ENCODE data around the gene TNS1. TPM values are rescaled to one million over a fixed set of nuclear protein-coding genes. Genes with fewer than 3 reads are reported as not detected.
"Not testable (repeated sequence)": the region's sequence is repeated elsewhere in the genome, so short reads cannot be mapped to it uniquely, and the experiment has no call there.

TNS1 gene
- 828 TPM for total RNA-seq
- long read RNA-seq, transcript TNS1-217 (8 exons, 1,652 nt), result major isoform, 44 of 2,167 reads
- long read RNA-seq, partial matches to known transcripts, result 1,600 of 2,167 reads
- long read RNA-seq, other reads (novel, unspliced or antisense), result 523 of 2,167 reads

GRCh38 chr2:218002845-218003180 is at the start of gene TNS1:
Gene TNS1, minus strand, starts transcription at chr2:218002995. Its CDS starts 123 bp downstream, at chr2:218002872.
- H3K9me3 ChIP-seq (replicated peaks), result no peaks in the 10 kb centered on the region
- H3K27me3 ChIP-seq (ENCODE audit: low read depth), result no peaks in the 10 kb centered on the region
- TF ChIP-seq CTCF (IDR thresholded peaks at IDR 0.05; ENCODE audit: borderline replicate concordance), result no peak
- H3K27ac ChIP-seq (replicated peaks), result peak within 1 kb of the TSS; percentile 85
- no peaks in the 10 kb centered on the region for H3K36me3 ChIP-seq
- intact Hi-C loops (cut with micrococcal nuclease), result no loop called here
- peaks cover 43% of the 10 kb centered on the region for H3K4me1 ChIP-seq
- peak within 1 kb of the TSS; percentile 58 for H3K4me3 ChIP-seq
- peak; percentile 69 for DNase-seq

- no peaks in the 10 kb centered on the region for H3K4me1 ChIP-seq
- peaks cover 13% of the 10 kb centered on the region for H3K9me3 ChIP-seq (replicated peaks)
- no peak for DNase-seq
- intact Hi-C loops (cut with micrococcal nuclease), result no loop called here
- H3K36me3 ChIP-seq, result no peaks in the 10 kb centered on the region
- no peak overlapping the region for H3K4me3 ChIP-seq
- no peak overlapping the region for H3K27ac ChIP-seq (replicated peaks)
- peaks cover 4% of the 10 kb centered on the region for H3K27me3 ChIP-seq (ENCODE audit: low read depth)
- TF ChIP-seq CTCF (IDR thresholded peaks at IDR 0.05; ENCODE audit: borderline replicate concordance), result no peak
Observed at GRCh38 chr2:218051903-218052302, 49.1 kb upstream of the TNS1 start.

- H3K36me3 ChIP-seq, result no peaks in the 10 kb centered on the region
- no peak for DNase-seq
- H3K27ac ChIP-seq (replicated peaks), result no peak overlapping the region
- H3K4me1 ChIP-seq, result no peaks in the 10 kb centered on the region
- H3K9me3 ChIP-seq (replicated peaks), result peaks cover 16% of the 10 kb centered on the region
- no peak overlapping the region for H3K4me3 ChIP-seq
- H3K27me3 ChIP-seq (ENCODE audit: low read depth), result no peaks in the 10 kb centered on the region
- intact Hi-C loops (cut with micrococcal nuclease), result no loop called here
- no peak for TF ChIP-seq CTCF (IDR thresholded peaks at IDR 0.05; ENCODE audit: borderline replicate concordance)
Observed at GRCh38 chr2:218047536-218048225, 44.9 kb upstream of the TNS1 start.

- TF ChIP-seq CTCF (IDR thresholded peaks at IDR 0.05; ENCODE audit: borderline replicate concordance), result no peak
- Histone ChIP-seq H3K4me3 (no peak overlapping the region), H3K27ac (replicated peaks) (no peak overlapping the region), H3K9me3 (replicated peaks) (peaks cover 16% of the 10 kb centered on the region), H3K27me3 (ENCODE audit: low read depth) (no peaks in the 10 kb centered on the region), H3K36me3 (no peaks in the 10 kb centered on the region), H3K4me1 (no peaks in the 10 kb centered on the region)
- no peak for DNase-seq
- intact Hi-C loops (cut with micrococcal nuclease), result no loop called here
Observed at GRCh38 chr2:218046238-218046637, 43.4 kb upstream of the TNS1 start.

GRCh38 chr2:218044599-218044998 is 41.8 kb upstream of the TNS1 start:
- intact Hi-C loops (cut with micrococcal nuclease); DNase-seq; H3K4me3 ChIP-seq; H3K36me3 ChIP-seq; H3K4me1 ChIP-seq; H3K27me3 ChIP-seq (ENCODE audit: low read depth); H3K27ac ChIP-seq (replicated peaks): not testable (repeated sequence)
- peaks cover 11% of the 10 kb centered on the region for H3K9me3 ChIP-seq (replicated peaks)

GRCh38 chr2:218043701-218044109 is 40.9 kb upstream of the TNS1 start:
- no peak overlapping the region for H3K4me3 ChIP-seq
- no peak for DNase-seq
- intact Hi-C loops (cut with micrococcal nuclease), result no loop called here
- no peak for TF ChIP-seq CTCF (IDR thresholded peaks at IDR 0.05; ENCODE audit: borderline replicate concordance)
- no peak overlapping the region for H3K27ac ChIP-seq (replicated peaks)
- no peaks in the 10 kb centered on the region for H3K36me3 ChIP-seq
- H3K4me1 ChIP-seq, result no peaks in the 10 kb centered on the region
- H3K27me3 ChIP-seq (ENCODE audit: low read depth), result no peaks in the 10 kb centered on the region
- peaks cover 3% of the 10 kb centered on the region for H3K9me3 ChIP-seq (replicated peaks)
